PC-9 (cell line): ENCODE measurements around the gene DOK5. TPM values are rescaled to one million over a fixed set of nuclear protein-coding genes. Genes with fewer than 3 reads are reported as not detected.
A peak's percentile ranks its signal among the peaks of the same experiment; 100 is the strongest.

ENCODE experiments used
- BruUV-seq: library from RNA; stranded (reverse); fragments of 400-500 nt; replicated peaks from 2 replicates; lab custom pipeline; 2021; lab: Mats Ljungman, UMichigan
- CTCF ChIA-PET: fragments of 300-600 bp; sonication (Branson Sonifier 250); formaldehyde crosslinking; loops from one replicate; lab custom pipeline; 2022; ENCODE audit warnings: antibody characterized with exemption; lab: Charles Lee
- POLR2A ChIA-PET: fragments of 300-600 bp; sonication (Branson Sonifier 250); formaldehyde crosslinking; loops from one replicate; lab custom pipeline; 2022; ENCODE audit warnings: antibody characterized with exemption; ENCODE audit not compliant: unreplicated experiment; lab: Charles Lee
- DNase-seq, 2 experiments: peaks; one replicate each; pipeline versions ENCODE4 v3.0.0 to v3.0.0-alpha.2; 2015 to 2022; ENCODE audit warnings: mixed read lengths in 1 of 2
- H2AFZ ChIP-seq: fragments of 200-600 bp; sonication (generic); 2 replicates; pipeline ENCODE4 v1.8.1; 2017; ENCODE audit warnings: antibody characterized with exemption
- H3F3A ChIP-seq: fragments of 200-600 bp; sonication (generic); 2 replicates; pipeline ENCODE4 v1.8.1; 2017; ENCODE audit warnings: antibody characterized with exemption, mild to moderate bottlenecking, low read depth; ENCODE audit not compliant: insufficient read depth
- H3K27ac ChIP-seq: fragments of 200-600 bp; sonication (generic); 2 replicates; pipeline ENCODE4 v1.6.1; 2016; ENCODE audit warnings: mixed run types
- H3K27me3 ChIP-seq: fragments of 200-600 bp; sonication (generic); 2 replicates; pipeline ENCODE4 v1.6.1; 2016; ENCODE audit warnings: low read depth, mixed run types; ENCODE audit not compliant: insufficient read depth
- H3K36me3 ChIP-seq: fragments of 200-600 bp; sonication (generic); 2 replicates; pipeline ENCODE4 v1.6.1; 2016; ENCODE audit warnings: low read depth, mixed run types
- H3K4me1 ChIP-seq: fragments of 200-600 bp; sonication (generic); replicated peaks from 2 replicates; pipeline ENCODE4 v1.6.1; 2016; ENCODE audit warnings: mixed run types; ENCODE audit not compliant: insufficient read depth
- H3K4me2 ChIP-seq: fragments of 200-600 bp; sonication (generic); 2 replicates; pipeline ENCODE4 v1.6.1; 2017; ENCODE audit warnings: mixed run types
- H3K4me3 ChIP-seq: fragments of 200-600 bp; sonication (generic); 2 replicates; pipeline ENCODE4 v1.6.1; 2016; ENCODE audit warnings: mixed run types
- H3K79me2 ChIP-seq: fragments of 200-600 bp; sonication (generic); 2 replicates; pipeline ENCODE4 v1.6.1; 2017; ENCODE audit warnings: low read depth, mixed run types
- H3K9me2 ChIP-seq: fragments of 200-600 bp; sonication (generic); 2 replicates; pipeline ENCODE4 v1.8.1; 2017; ENCODE audit warnings: mild to moderate bottlenecking; ENCODE audit not compliant: insufficient read depth
- H3K9me3 ChIP-seq: fragments of 200-600 bp; sonication (generic); 2 replicates; pipeline ENCODE4 v1.8.1; 2016; ENCODE audit warnings: low read depth; ENCODE audit not compliant: insufficient read depth
- H4K20me1 ChIP-seq: fragments of 200-600 bp; sonication (generic); 2 replicates; pipeline ENCODE4 v1.8.1; 2017; ENCODE audit not compliant: insufficient read depth
- EZH2 ChIP-seq: fragments of 200-600 bp; sonication (generic); IDR thresholded peaks from 2 replicates; pipeline ENCODE4 v1.8.0; 2017; ENCODE audit warnings: antibody characterized with exemption, low read depth
- intact Hi-C: fragments of 100-400 bp; cut with micrococcal nuclease; formaldehyde crosslinking; loops from one replicate; pipeline ENCODE4 v1.10.0; 2022; ENCODE audit not compliant: unreplicated experiment
- total RNA-seq: library from RNA; stranded (reverse); gene quantifications from 2 replicates; pipeline ENCODE4 v1.2.3, GENCODE V29; 2021
- TF ChIP-seq, protein P1 (sequence below): fragments of 200-600 bp; sonication (generic); conservative IDR thresholded peaks from 2 replicates; pipeline ENCODE4 v1.6.1; 2017; ENCODE audit warnings: mixed run types, antibody characterized with exemption, mild to moderate bottlenecking, moderate library complexity

The DOK5 gene
- total RNA-seq, 1 experiment from 2014 or later: not detected

- peaks cover 40% of the 10 kb centered on the region for H3K27me3 ChIP-seq
- no peaks in the 10 kb centered on the region for H3K9me3 ChIP-seq
- H3K9me2 ChIP-seq: no peaks in the 10 kb centered on the region
- H3K36me3 ChIP-seq: no peaks in the 10 kb centered on the region
- POLR2A ChIA-PET: interaction anchor here (0.6 kb wide), 1 partner anchor 382 kb away, joined by 3 read pairs; no protein-coding TSS in a partner anchor
- H3F3A ChIP-seq: no peaks in the 10 kb centered on the region
- TF ChIP-seq, protein P1, sequence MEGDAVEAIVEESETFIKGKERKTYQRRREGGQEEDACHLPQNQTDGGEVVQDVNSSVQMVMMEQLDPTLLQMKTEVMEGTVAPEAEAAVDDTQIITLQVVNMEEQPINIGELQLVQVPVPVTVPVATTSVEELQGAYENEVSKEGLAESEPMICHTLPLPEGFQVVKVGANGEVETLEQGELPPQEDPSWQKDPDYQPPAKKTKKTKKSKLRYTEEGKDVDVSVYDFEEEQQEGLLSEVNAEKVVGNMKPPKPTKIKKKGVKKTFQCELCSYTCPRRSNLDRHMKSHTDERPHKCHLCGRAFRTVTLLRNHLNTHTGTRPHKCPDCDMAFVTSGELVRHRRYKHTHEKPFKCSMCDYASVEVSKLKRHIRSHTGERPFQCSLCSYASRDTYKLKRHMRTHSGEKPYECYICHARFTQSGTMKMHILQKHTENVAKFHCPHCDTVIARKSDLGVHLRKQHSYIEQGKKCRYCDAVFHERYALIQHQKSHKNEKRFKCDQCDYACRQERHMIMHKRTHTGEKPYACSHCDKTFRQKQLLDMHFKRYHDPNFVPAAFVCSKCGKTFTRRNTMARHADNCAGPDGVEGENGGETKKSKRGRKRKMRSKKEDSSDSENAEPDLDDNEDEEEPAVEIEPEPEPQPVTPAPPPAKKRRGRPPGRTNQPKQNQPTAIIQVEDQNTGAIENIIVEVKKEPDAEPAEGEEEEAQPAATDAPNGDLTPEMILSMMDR: peak; percentile 90
- no peak for TF ChIP-seq EZH2
- peak; percentile 52 to 64 for DNase-seq
- no peak overlapping the region for H3K4me2 ChIP-seq
- no peaks in the 10 kb centered on the region for H3K4me1 ChIP-seq
- H4K20me1 ChIP-seq: no peaks in the 10 kb centered on the region
- H2AFZ ChIP-seq: no peak overlapping the region
- CTCF ChIA-PET: no interaction called here
- H3K27ac ChIP-seq: no peak overlapping the region
- intact Hi-C loops: no loop called here
- H3K4me3 ChIP-seq: no peak overlapping the region
- H3K79me2 ChIP-seq: no peaks in the 10 kb centered on the region
- BruUV-seq: no TSS peak
These were observed 174.1 kb downstream of the DOK5 start for GRCh38 chr20:54649511-54649962.

- BruUV-seq: no TSS peak
- no peaks in the 10 kb centered on the region for H3K79me2 ChIP-seq
- intact Hi-C loops: no loop called here
- TF ChIP-seq, protein P1: no peak
- no peak for TF ChIP-seq EZH2
- no peak overlapping the region for H2AFZ ChIP-seq
- no peaks in the 10 kb centered on the region for H3K4me1 ChIP-seq
- peaks cover 46% of the 10 kb centered on the region for H3K27me3 ChIP-seq
- H4K20me1 ChIP-seq: no peaks in the 10 kb centered on the region
- H3K36me3 ChIP-seq: no peaks in the 10 kb centered on the region
- H3K9me3 ChIP-seq: no peaks in the 10 kb centered on the region
- no peaks in the 10 kb centered on the region for H3F3A ChIP-seq
- no peak overlapping the region for H3K4me3 ChIP-seq
- ChIA-PET POLR2A (no interaction called here), CTCF (no interaction called here)
- no peak overlapping the region for H3K27ac ChIP-seq
- no peak overlapping the region for H3K4me2 ChIP-seq
- no peak for DNase-seq
- no peaks in the 10 kb centered on the region for H3K9me2 ChIP-seq
These were observed 174.8 kb downstream of the DOK5 start for GRCh38 chr20:54650052-54650719.

DNA sequence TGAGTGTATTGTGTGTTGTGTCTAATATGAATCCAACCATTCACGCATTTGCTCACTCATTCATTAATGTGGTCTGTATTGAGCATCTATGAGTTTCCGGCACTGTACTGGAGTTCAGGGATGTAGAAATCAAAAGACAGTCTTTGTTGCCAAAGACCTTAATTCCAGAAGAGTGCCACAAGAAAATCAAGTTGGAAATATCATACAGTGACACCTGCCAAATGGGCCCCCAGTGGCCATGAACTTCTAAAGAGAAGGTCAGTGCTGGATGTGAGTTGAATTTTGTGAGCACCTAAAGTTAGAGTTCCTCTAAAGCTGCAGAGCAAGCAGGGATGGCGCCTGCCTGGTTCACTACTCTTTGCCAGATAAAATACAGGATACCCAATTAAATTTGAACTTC, 175.9 kb downstream of the DOK5 start:
- no peak for TF ChIP-seq EZH2
- TF ChIP-seq, protein P1: no peak

More for the DNA sequence above, 175.9 kb downstream of the DOK5 start:
- no peak for DNase-seq
- no peaks in the 10 kb centered on the region for H3K4me1 ChIP-seq
- no TSS peak for BruUV-seq
- H3K9me3 ChIP-seq: no peaks in the 10 kb centered on the region
- H2AFZ ChIP-seq: no peak overlapping the region
- H4K20me1 ChIP-seq: no peaks in the 10 kb centered on the region
- intact Hi-C loops: no loop called here
- no peaks in the 10 kb centered on the region for H3K79me2 ChIP-seq
- ChIA-PET CTCF (no interaction called here), POLR2A (no interaction called here)
- H3K9me2 ChIP-seq: no peaks in the 10 kb centered on the region
- H3K4me2 ChIP-seq: no peak overlapping the region
- peaks cover 51% of the 10 kb centered on the region for H3K27me3 ChIP-seq
- no peak overlapping the region for H3K27ac ChIP-seq
- H3K36me3 ChIP-seq: no peaks in the 10 kb centered on the region
- H3K4me3 ChIP-seq: no peak overlapping the region
- H3F3A ChIP-seq: no peaks in the 10 kb centered on the region
